Measurements from ENCODE around the gene SHC4.

The SHC4 gene

DNA sequence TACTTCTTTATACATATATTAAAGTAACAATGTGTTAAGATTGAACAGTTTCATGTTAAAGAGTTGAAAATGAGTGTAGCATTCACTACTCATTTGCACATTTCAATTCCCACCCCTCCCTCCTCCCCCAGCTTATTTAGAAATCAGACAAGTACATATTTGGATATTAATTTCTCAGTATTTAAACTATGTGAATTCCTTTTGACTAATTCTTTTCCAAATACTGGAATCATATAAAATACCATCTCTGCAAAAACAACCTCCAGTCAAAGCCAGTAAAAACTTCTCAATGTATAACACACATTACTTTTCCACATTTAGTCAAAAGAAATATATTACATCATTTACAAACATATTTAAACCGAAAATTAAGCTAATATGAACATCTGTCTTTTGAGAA is 25.5 kb upstream of the SHC4 start:
- Histone ChIP-seq H3K27ac (no peak overlapping the region), H3K36me3 (replicated peaks) (peaks cover 12% of the 10 kb centered on the region), H3K4me3 (ENCODE audit: low read depth, low read length) (no peak overlapping the region), H3K27me3 (replicated peaks) (no peaks in the 10 kb centered on the region)
- no peak for DNase-seq
- TF ChIP-seq, protein P1, sequence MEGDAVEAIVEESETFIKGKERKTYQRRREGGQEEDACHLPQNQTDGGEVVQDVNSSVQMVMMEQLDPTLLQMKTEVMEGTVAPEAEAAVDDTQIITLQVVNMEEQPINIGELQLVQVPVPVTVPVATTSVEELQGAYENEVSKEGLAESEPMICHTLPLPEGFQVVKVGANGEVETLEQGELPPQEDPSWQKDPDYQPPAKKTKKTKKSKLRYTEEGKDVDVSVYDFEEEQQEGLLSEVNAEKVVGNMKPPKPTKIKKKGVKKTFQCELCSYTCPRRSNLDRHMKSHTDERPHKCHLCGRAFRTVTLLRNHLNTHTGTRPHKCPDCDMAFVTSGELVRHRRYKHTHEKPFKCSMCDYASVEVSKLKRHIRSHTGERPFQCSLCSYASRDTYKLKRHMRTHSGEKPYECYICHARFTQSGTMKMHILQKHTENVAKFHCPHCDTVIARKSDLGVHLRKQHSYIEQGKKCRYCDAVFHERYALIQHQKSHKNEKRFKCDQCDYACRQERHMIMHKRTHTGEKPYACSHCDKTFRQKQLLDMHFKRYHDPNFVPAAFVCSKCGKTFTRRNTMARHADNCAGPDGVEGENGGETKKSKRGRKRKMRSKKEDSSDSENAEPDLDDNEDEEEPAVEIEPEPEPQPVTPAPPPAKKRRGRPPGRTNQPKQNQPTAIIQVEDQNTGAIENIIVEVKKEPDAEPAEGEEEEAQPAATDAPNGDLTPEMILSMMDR (IDR thresholded peaks at IDR 0.05; ENCODE audit: low read depth, low read length, missing control alignments): no peak
- in situ Hi-C loops (cut with HindIII; ENCODE audit: low pct_ligation_motif_present, low sequenced_read_pairs): no loop called here

DNA sequence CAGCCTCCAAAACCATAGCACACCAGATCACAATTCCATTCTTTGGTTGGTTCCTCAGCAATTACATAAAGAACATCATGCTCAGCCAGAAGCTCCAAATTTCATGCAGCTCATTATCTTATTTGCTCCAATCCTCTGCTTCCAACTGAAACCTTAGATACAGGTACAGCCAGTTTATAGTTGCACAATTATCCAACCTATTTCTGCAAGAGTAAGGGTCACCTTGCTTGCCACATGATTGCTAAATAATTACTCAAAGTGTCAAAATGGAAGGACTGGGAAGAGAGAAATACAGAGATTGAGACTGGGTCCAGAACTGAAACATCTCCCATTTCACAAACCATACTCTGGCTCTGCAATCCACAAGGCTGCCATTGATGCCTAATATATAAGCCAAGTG is 23.4 kb upstream of the SHC4 start:
- no peak overlapping the region for H3K27ac ChIP-seq
- in situ Hi-C loops (cut with HindIII; ENCODE audit: low pct_ligation_motif_present, low sequenced_read_pairs): no loop called here
- no peak for DNase-seq
- TF ChIP-seq, protein P1 (IDR thresholded peaks at IDR 0.05; ENCODE audit: low read depth, low read length, missing control alignments): no peak
- H3K36me3 ChIP-seq (replicated peaks): peaks cover 10% of the 10 kb centered on the region
- H3K4me3 ChIP-seq (ENCODE audit: low read depth, low read length): no peak overlapping the region
- no peaks in the 10 kb centered on the region for H3K27me3 ChIP-seq (replicated peaks)

DNA sequence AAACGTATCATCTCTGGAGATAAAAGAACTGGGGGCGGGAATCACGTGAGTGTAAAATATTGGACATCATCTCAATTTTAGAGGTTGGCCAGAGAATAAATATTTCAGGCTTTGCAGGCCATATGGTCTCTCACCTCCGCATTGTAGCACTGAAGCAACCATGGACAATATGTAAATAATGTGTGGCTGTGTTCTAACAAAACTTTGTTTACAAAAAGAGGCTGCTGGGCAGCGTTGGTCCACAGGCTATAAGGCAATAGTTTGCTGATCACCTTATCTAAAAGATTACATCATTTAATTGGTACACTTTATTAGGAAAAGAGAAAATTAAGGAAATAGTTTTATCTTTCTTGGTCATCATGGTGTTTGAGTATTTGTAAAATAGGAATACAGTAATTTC is 22.5 kb upstream of the SHC4 start:
- in situ Hi-C loops (cut with HindIII; ENCODE audit: low pct_ligation_motif_present, low sequenced_read_pairs): no loop called here
- H3K27ac ChIP-seq: no peak overlapping the region

DNA sequence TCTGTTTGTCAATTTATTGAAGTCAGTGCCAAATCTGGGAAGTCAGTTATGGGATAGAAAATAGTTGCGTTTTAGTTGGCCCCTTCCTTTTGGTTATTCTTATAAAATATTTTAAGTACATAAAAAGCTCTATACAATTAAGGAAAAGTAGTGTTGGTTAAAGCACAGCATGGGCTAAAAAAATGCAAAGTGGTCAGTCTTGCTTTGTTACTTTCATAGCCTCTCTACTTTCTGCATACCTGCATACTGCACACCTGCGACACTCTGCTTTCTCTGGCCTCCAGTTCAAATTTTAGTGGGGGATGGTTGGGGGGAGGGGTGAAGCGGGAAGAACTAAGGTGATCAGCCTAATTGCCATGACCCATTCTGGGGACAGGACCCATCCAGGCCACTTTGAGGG is 21.8 kb upstream of the SHC4 start:
- TF ChIP-seq, protein P1 (IDR thresholded peaks at IDR 0.05; ENCODE audit: low read depth, low read length, missing control alignments): no peak

More for the DNA sequence above, 22.5 kb upstream of the SHC4 start:
- TF ChIP-seq, protein P1 (IDR thresholded peaks at IDR 0.05; ENCODE audit: low read depth, low read length, missing control alignments): no peak
- H3K27me3 ChIP-seq (replicated peaks): no peaks in the 10 kb centered on the region
- H3K4me3 ChIP-seq (ENCODE audit: low read depth, low read length): no peak overlapping the region
- peaks cover 7% of the 10 kb centered on the region for H3K36me3 ChIP-seq (replicated peaks)
- no peak for DNase-seq

DNA sequence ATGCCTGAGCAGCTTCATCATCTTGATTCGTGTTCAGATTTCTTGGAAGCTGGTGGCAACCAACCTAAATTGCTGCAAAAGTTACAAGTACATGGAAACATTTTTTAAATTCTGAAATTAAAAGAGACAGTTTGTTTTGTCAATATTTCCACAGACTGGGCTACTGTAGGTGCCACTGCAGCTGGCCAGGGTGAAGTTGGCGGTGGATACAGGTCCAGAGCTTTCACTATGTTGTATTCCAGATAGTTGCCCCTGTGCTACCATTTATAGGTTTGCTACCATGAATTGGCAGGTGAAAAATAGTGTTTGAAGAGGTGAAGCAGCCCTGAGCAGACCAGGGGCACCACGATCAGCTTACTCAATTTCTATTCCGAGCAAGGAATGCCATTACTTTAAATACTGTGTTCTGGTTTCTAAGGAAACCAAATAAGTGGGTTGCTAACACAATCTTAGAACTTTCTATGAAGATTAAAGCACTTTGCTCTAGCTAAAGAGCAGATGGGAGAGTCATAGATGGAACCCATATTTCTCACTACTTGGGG is 21.2 kb upstream of the SHC4 start:
- no peak for DNase-seq

More for the DNA sequence above, 21.8 kb upstream of the SHC4 start:
- in situ Hi-C loops (cut with HindIII; ENCODE audit: low pct_ligation_motif_present, low sequenced_read_pairs): no loop called here
- no peak for DNase-seq
- H3K4me3 ChIP-seq (ENCODE audit: low read depth, low read length): no peak overlapping the region
- peaks cover 3% of the 10 kb centered on the region for H3K36me3 ChIP-seq (replicated peaks)
- no peak overlapping the region for H3K27ac ChIP-seq
- no peaks in the 10 kb centered on the region for H3K27me3 ChIP-seq (replicated peaks)

More for the DNA sequence above, 21.2 kb upstream of the SHC4 start:
- H3K4me3 ChIP-seq (ENCODE audit: low read depth, low read length): no peak overlapping the region
- H3K27me3 ChIP-seq (replicated peaks): no peaks in the 10 kb centered on the region
- TF ChIP-seq, protein P1 (IDR thresholded peaks at IDR 0.05; ENCODE audit: low read depth, low read length, missing control alignments): no peak
- H3K27ac ChIP-seq: no peak overlapping the region
- peaks cover 3% of the 10 kb centered on the region for H3K36me3 ChIP-seq (replicated peaks)
- in situ Hi-C loops (cut with HindIII; ENCODE audit: low pct_ligation_motif_present, low sequenced_read_pairs): no loop called here
